Transverse colon (tissue), 4 donors: ENCODE data around the gene LRP5. TPM values are rescaled to one million over a fixed set of nuclear protein-coding genes. Genes with fewer than 3 reads are reported as not detected.

ENCODE experiments used
- DNase-seq: peaks from one replicate; pipeline ENCODE4 v3.0.0-alpha.2; 2019
- H3K27ac ChIP-seq, 4 donors: fragments of 200-600 bp; sonication (generic); 2 replicates each; pipeline ENCODE4 v1.5.1; 2016 to 2018; ENCODE audit warnings: inconsistent platforms in 4 of 4
- H3K27me3 ChIP-seq: fragments of 200-600 bp; sonication (generic); 2 replicates; pipeline ENCODE4 v1.5.1; 2017; ENCODE audit warnings: inconsistent platforms
- H3K36me3 ChIP-seq, 4 donors: fragments of 200-600 bp; sonication (generic); 2 replicates each; pipeline ENCODE4 v1.5.1; 2017 to 2019; ENCODE audit warnings: inconsistent platforms in 4 of 4
- H3K4me1 ChIP-seq, 4 donors: fragments of 200-600 bp; sonication (generic); 2 replicates each; pipeline ENCODE4 v1.5.1; 2017 to 2020; ENCODE audit warnings: inconsistent platforms in 4 of 4
- H3K4me3 ChIP-seq, 4 donors: fragments of 200-600 bp; sonication (generic); 1 replicate in 1 of 4; 2 replicates in 3 of 4; pipeline versions ENCODE4 v1.5.1 to v1.6.1; 2017 to 2019; ENCODE audit warnings: inconsistent platforms in 4 of 4
- H3K9me3 ChIP-seq, 2 donors: fragments of 200-600 bp; sonication (generic); 2 replicates each; pipeline ENCODE4 v1.5.1; 2017 to 2019; ENCODE audit warnings: inconsistent platforms in 2 of 2
- CTCF ChIP-seq, 5 experiments: fragments of 200-600 bp in 3 of 5; fragments of 450-650 bp in 2 of 5; sonication (generic) in 3 of 5; IDR thresholded peaks; 1 replicate in 2 of 5; 2 replicates in 3 of 5; pipeline ENCODE4 v1.5.1; 2016 to 2017; ENCODE audit warnings: antibody characterized with exemption in 5 of 5, inconsistent platforms in 3 of 5, mild to moderate bottlenecking in 2 of 5, moderate library complexity in 1 of 5
- EP300 ChIP-seq: sonication (generic); formaldehyde crosslinking; IDR thresholded peaks from one replicate; pipeline ENCODE4 v1.6.1; 2017; ENCODE audit warnings: antibody characterized with exemption, low read depth
- POLR2A ChIP-seq: fragments of 450-650 bp; IDR thresholded peaks from one replicate; pipeline ENCODE4 v1.6.1; 2016; ENCODE audit warnings: antibody characterized with exemption, mild to moderate bottlenecking, moderate library complexity
- POLR2AphosphoS5 ChIP-seq, 3 donors: sonication (generic); formaldehyde crosslinking; IDR thresholded peaks; one replicate each; pipeline ENCODE4 v1.6.1; 2016; ENCODE audit warnings: antibody characterized with exemption in 3 of 3
- WGBS, 2 donors: methylation state at CpG; one replicate each; pipeline ENCODE4 v1.1.5; 2018; ENCODE audit warnings: low coverage in 1 of 2; 5-methylcytosine and 5-hydroxymethylcytosine counted together
- in situ Hi-C, 4 donors: fragments of 200-750 bp; cut with MboI; loops; one replicate each; pipeline versions ENCODE4 v1.15.0 to v1.15.1; 2017; ENCODE audit warnings: low sequenced_read_pairs in 3 of 4, low pct_ligation_motif_present in 1 of 4, low pct_unique_long_range_greater_than_20kb in 1 of 4
- intact Hi-C: fragments of 100-400 bp; cut with DNase I; formaldehyde crosslinking; loops from one replicate; pipeline ENCODE4 v1.15.1; 2023; ENCODE audit warnings: low total_unique reads
- total RNA-seq, 4 donors: library from RNA; depleted of rRNA; stranded (reverse); fragments of >200 nt; gene quantifications; one replicate each; pipeline ENCODE4 v1.1.0, GENCODE V29; 2016

LRP5 gene
- total RNA-seq, 4 donors from 2014 or later, result 72.6 to 138 (median 82.3) TPM

- in situ Hi-C loops (no loop called here), intact Hi-C loops (no loop called here)
- Histone ChIP-seq H3K27ac (no peak overlapping the region), H3K4me3 (no peak overlapping the region), H3K9me3 (no peaks in the 10 kb centered on the region), H3K4me1 (no peaks in the 10 kb centered on the region), H3K36me3 (peaks cover 0 to 19% (median 5%) of the 10 kb centered on the region in 4 donors), H3K27me3 (no peaks in the 10 kb centered on the region)
- DNase-seq, result no peak
- TF ChIP-seq POLR2A (no peak), CTCF (IDR thresholded peaks at IDR 0.05) (no peak), EP300 (no peak), POLR2AphosphoS5 (IDR thresholded peaks at IDR 0.05) (no peak)
- 84 to 93% methylated on average over 7 of the region's 7 CpGs for WGBS, 2 donors
Observed at GRCh38 chr11:68420171-68420570, 107.8 kb downstream of the LRP5 start.

GRCh38 chr11:68423481-68423880 lies 111.1 kb downstream of the LRP5 start:
- DNase-seq, result no peak
- Histone ChIP-seq H3K27me3 (no peaks in the 10 kb centered on the region), H3K36me3 (peaks cover 0 to 41% (median 9%) of the 10 kb centered on the region in 4 donors), H3K9me3 (no peaks in the 10 kb centered on the region), H3K4me3 (no peak overlapping the region), H3K4me1 (no peaks in the 10 kb centered on the region), H3K27ac (no peak overlapping the region)
- intact Hi-C loops (no loop called here), in situ Hi-C loops (no loop called here)
- WGBS, 2 donors, result 96 to 98% methylated on average over 16 to 21 of the region's 21 CpGs
- no peak for TF ChIP-seq POLR2AphosphoS5 (IDR thresholded peaks at IDR 0.05)
- no peak for TF ChIP-seq EP300
- TF ChIP-seq POLR2A, result no peak
- TF ChIP-seq CTCF (IDR thresholded peaks at IDR 0.05), result no peak

- no peaks in the 10 kb centered on the region for H3K9me3 ChIP-seq
- no peak overlapping the region for H3K4me3 ChIP-seq
- DNase-seq, result no peak
- H3K27me3 ChIP-seq, result no peaks in the 10 kb centered on the region
- in situ Hi-C loops (no loop called here), intact Hi-C loops (no loop called here)
- WGBS, 2 donors, result 88 to 96% methylated on average over 3 to 19 of the region's 19 CpGs
- no peak overlapping the region for H3K27ac ChIP-seq
- H3K4me1 ChIP-seq, result no peaks in the 10 kb centered on the region
- TF ChIP-seq POLR2AphosphoS5 (IDR thresholded peaks at IDR 0.05) (no peak), POLR2A (no peak), EP300 (no peak)
- H3K36me3 ChIP-seq, result peaks cover 0 to 38% (median 12%) of the 10 kb centered on the region in 4 donors
Observed at GRCh38 chr11:68424101-68424632, 111.8 kb downstream of the LRP5 start.

- TF ChIP-seq POLR2A (no peak), POLR2AphosphoS5 (IDR thresholded peaks at IDR 0.05) (no peak), CTCF (IDR thresholded peaks at IDR 0.05) (no peak)
- Histone ChIP-seq H3K27ac (no peak overlapping the region), H3K36me3 (peaks cover 0 to 33% (median 16%) of the 10 kb centered on the region in 4 donors), H3K4me3 (no peak overlapping the region), H3K27me3 (no peaks in the 10 kb centered on the region), H3K4me1 (peaks cover 0 to 1% (median 0%) of the 10 kb centered on the region in 4 donors), H3K9me3 (no peaks in the 10 kb centered on the region)
- 95% methylated on average over 40 of the region's 40 CpGs; no CpG with 5 or more reads in 1 of the 2 donors for WGBS, 2 donors
- intact Hi-C loops (no loop called here), in situ Hi-C loops (no loop called here)
- DNase-seq, result no peak
Observed at GRCh38 chr11:68424981-68425865, 112.8 kb downstream of the LRP5 start.
